GF-D8 (cell line): ENCODE data around the gene RAB42.
"Not testable (repeated sequence)": the region's sequence is repeated elsewhere in the genome, so short reads cannot be mapped to it uniquely, and the experiment has no call there.

ENCODE experiments used
- DNase-seq: peaks from one replicate; lab custom pipeline; 2025; lab: John Stamatoyannopoulos, UW

Gene RAB42

GRCh38 chr1:28586585-28587391 lies 5.3 kb upstream of the RAB42 start:
- not testable (repeated sequence) for DNase-seq

- DNase-seq: no peak
These were observed 431 bp downstream of the RAB42 start for GRCh38 chr1:28592321-28593071.

GRCh38 chr1:28593988-28594356 lies 1.9 kb downstream of the RAB42 start:
- DNase-seq: not testable (repeated sequence)

- DNase-seq: not testable (repeated sequence)
These were observed 2.8 kb downstream of the RAB42 start for GRCh38 chr1:28594686-28595411.

GRCh38 chr1:28595412-28596191 lies 3.5 kb downstream of the RAB42 start:
- DNase-seq: no peak

GRCh38 chr1:28596276-28596675 lies 4.2 kb downstream of the RAB42 start:
- not testable (repeated sequence) for DNase-seq

GRCh38 chr1:28601696-28602095 lies 9.6 kb downstream of the RAB42 start:
- DNase-seq: no peak

- DNase-seq: no peak
These were observed 10.7 kb downstream of the RAB42 start for GRCh38 chr1:28602536-28603439.

- no peak for DNase-seq
These were observed 12.3 kb downstream of the RAB42 start for GRCh38 chr1:28604411-28604810.

- no peak for DNase-seq
These were observed 12.9 kb downstream of the RAB42 start for GRCh38 chr1:28604962-28605361.

GRCh38 chr1:28606771-28607170 lies 14.7 kb downstream of the RAB42 start:
- no peak for DNase-seq

- no peak for DNase-seq
These were observed 21.1 kb downstream of the RAB42 start for GRCh38 chr1:28613175-28613574.

- DNase-seq: no peak
These were observed 39.6 kb downstream of the RAB42 start for GRCh38 chr1:28631713-28632112.

GRCh38 chr1:28632560-28632959 lies 40.5 kb downstream of the RAB42 start:
- no peak for DNase-seq

- peak; percentile 22 for DNase-seq
These were observed 48.7 kb downstream of the RAB42 start for GRCh38 chr1:28640766-28641165.

- DNase-seq: no peak
These were observed 50.2 kb downstream of the RAB42 start for GRCh38 chr1:28642056-28642846.

- DNase-seq: peak; percentile 93
These were observed 51.0 kb downstream of the RAB42 start, which contains the start of gene TAF12 for GRCh38 chr1:28642847-28643635. Gene TAF12, minus strand, starts transcription at chr1:28643067. Its CDS starts 20,986 bp downstream, at chr1:28622081.

- DNase-seq: no peak
These were observed 52.4 kb downstream of the RAB42 start for GRCh38 chr1:28644494-28644893.
